ENCODE data around the gene KRTAP12-3.
"Not testable (repeated sequence)": the region's sequence is repeated elsewhere in the genome, so short reads cannot be mapped to it uniquely, and the experiment has no call there.

Gene KRTAP12-3

DNA sequence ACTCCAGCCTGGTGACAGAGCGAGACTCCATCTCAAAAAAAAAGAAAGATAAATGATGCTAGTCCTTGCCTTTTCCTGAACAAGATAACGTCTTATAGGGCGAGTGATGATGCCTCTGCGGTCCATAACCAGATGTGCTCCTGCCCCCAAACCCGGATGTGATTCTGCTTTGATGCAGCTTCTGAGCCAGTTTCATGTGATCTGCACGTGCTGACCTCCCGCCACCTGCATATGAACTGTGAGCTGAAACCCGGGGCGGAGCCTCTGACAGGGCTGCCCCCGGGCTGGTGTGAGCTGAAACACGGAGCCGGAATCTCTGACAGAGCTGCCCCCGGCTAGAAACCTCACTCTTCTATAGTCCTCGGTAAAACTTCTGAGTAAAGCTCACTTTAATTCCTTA lies 4.6 kb upstream of the KRTAP12-3 start:
- no peak for DNase-seq

- no peak for DNase-seq
These were observed 3.8 kb upstream of the KRTAP12-3 start for GRCh38 chr21:44653656-44654575.

DNA sequence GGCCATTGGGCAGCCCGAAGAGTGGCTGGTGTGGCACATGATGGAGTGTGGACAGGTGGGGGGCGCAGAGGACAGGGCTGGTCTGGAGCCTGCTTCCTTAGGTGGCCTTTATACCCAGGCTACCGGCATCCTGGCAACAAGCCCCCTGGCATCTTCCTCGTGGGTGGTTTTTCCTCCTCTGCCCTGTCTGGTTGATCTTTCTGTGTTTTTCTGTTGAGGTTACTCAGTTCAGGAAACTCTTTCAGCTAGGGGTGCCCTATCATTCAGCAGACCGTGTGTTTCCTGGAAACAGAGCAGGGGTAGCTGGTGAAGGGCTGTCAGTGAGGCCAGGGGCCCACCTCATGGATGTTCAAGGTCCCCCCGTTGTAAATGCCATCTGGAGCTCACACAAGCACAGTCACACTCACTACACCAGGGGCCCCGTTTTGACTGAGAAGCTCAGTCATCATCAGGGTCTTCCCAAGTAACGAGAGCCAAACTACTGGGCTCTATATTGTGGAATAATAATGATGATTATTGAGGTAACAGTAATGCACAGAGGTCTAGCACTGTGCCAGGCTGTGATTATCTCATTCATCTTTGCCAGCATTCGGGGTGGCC lies 3.1 kb upstream of the KRTAP12-3 start, which contains the start of gene KRTAP12-4:
KRTAP12-4 (minus strand) TSS at position 84 of the 600 bp plus-strand sequence; CDS start at position 39, 45 bp downstream.
- no peak for DNase-seq

GRCh38 chr21:44656868-44657267 lies 864 bp upstream of the KRTAP12-3 start:
- DNase-seq = no peak

DNA sequence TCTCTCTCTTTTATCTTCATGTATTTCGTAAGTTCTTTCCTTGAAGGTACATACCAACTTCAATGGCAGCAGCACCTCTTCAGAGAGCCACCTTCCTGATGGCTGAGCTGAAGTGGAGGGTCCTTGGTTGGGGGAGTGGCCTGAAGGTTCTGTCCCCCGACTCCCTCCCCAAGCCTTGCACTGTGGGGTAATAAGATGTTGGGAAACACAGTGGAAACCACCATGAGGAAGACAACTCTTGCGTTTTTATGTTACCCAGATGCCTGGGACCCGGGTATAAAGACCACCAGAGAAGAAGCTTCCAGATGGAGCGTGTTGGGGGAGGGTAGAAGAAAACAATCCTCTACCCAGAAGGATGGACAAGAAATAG lies 794 bp downstream of the KRTAP12-3 start:
- DNase-seq = no peak

GRCh38 chr21:44658913-44659595 lies 1.3 kb downstream of the KRTAP12-3 start:
- no peak for DNase-seq

DNA sequence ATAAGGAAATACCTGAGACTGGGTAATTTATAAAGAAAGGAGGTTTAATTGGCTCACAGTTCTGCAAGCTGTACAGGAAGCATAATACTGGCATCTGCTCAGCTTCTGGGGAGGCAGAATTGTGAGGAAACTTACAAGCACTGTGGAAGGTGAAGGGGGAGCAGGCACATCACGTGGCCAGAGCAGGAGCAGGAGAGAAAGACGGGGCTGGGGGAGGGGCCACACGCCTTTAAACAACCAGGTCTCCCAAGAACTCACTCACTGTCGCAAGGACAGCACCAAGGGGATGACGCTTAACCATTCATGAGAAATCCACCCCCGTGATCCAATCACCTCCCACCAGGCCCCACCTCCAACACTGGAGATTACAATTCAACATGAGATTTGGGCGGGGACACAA lies 3.8 kb downstream of the KRTAP12-3 start:
- DNase-seq = not testable (repeated sequence)

DNA sequence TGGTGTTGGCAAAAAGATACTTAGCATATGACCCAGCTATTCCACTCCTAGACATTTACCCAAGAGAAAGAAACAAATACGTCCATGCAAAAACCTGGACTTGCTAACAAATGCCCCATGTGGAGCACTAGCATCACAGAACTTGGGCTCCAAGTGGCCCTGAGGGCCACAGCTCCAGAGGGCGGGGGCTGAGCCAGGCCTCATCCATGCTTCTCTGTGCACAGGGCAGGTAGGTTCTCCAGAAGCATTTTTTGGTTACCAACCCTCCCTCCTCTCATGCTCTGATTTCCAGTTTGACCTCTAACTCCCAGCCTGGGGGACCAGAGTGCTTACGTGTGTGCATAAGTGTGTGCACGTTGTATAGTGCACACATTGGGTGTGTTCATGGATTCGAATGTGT lies 7.0 kb downstream of the KRTAP12-3 start:
- DNase-seq = no peak

DNA sequence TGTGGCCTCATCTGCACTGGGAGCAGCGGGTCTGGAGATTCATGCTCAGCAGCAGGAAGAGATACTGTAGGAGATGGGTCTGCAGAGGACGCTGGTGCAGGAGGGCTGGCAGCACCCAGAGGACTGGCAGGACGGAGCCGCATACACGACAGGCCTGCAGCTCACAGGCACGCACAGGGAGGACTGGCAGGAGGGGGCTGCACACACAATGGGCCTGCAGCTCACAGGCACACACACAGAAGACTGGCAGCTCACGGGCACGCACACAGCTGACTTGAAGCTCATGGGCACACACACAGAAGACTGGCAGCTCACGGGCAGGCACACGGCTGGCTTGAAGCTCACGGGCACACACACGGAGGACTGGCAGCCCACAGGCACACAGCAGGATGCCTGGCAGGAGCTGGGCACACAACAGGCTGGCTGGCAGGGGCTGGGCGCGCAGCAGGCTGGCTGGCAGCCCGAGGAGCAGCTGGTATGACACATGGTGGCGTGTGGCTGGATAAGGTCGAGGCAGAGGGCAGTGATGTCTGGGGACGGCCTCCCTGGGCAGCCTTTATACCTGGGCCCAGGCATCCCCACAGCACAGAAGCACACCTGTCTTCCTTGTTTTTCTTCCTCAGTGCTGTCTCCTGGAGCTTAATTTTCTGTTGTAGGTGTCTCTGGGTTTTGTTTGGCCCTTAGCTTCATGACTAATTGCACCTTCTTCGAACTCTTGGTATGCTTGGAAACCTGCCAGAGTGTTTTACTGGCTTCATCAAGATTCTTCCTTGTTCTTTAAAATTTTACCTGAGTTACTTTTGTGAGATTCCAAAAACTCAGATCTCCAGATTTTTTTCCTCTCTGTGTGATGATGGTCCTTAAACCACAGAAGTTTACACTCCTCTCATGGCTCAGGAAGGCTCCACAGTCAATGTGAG lies 8.9 kb downstream of the KRTAP12-3 start, which contains the start of gene KRTAP12-2:
KRTAP12-2 (minus strand) TSS at position 527 of the 920 bp plus-strand sequence; CDS start at position 486, 41 bp downstream.
- DNase-seq = no peak

GRCh38 chr21:44667612-44668011 lies 9.9 kb downstream of the KRTAP12-3 start:
- DNase-seq = no peak

DNA sequence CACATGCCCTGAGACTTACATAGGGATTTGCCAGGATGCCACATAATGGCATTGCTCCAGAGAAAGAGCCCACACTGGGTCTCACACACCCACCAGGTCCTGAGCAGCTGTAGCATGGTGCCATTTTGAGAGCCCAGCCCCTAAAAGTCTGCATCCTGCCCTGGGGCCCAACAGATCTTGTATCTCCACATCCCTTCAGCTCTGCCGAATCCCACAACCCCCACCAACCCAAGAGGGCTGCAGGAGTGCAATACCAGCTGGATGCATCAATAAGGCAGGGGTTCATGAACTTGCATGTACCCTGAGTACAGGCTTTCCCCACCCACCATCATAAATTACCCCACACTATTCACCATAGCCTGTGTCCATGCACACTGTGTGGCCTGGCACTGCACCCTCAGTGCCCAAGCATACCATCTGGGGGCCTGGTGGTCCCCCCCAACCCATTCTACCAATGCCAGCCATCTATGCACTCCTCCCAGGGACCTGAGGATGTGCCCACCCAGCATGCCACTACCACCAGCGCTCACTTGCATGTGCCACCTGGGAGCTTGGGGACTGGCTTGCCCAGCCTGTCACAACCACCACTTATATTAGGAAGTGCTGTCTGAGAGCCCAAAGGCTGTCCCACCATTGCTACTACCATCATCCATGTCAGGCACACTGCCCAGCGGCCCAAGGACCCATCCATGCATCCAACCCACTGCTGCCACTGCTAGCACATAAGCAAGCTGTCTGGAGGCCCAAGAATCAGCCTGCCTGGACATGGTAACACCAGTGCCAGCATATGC lies 13.1 kb downstream of the KRTAP12-3 start:
- no peak for DNase-seq

GRCh38 chr21:44671911-44672310 lies 14.2 kb downstream of the KRTAP12-3 start:
- DNase-seq = no peak

- DNase-seq = no peak
These were observed 20.1 kb downstream of the KRTAP12-3 start for GRCh38 chr21:44677881-44678280.

- DNase-seq = no peak
These were observed 23.4 kb downstream of the KRTAP12-3 start for GRCh38 chr21:44681152-44681551.

DNA sequence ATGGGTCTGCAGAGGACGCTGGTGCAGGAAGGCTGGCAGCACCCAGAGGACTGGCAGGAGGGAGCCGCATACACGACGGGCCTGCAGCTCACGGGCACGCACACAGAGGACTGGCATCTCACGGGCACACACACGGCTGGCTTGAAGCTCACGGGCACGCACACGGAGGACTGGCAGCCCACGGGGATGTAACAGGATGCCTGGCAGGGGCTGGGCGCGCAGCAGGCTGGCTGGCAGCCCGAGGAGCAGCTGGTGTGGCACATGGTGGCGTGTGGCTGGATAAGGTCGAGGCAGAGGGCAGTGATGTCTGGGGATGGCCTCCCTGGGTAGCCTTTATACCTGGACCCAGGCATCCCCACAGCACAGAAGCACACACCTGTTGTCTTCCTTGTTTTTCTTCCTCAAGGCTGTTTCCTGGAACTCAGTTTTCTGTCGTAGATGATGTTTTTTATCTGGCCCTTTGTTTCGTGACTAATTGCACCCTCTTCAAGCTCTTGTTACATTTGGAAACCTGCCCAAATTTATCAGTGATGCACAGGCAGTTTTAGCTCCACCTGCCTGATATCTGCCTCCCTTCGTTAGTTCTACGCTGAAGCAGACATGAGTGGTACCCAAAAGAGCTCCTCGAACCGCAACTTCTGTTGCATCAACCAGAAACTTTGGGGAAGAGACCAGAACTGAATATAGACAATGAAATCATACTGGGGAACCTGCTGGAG lies 24.3 kb downstream of the KRTAP12-3 start, which contains the start of gene KRTAP12-1:
KRTAP12-1 (minus strand) TSS at position 303 of the 719 bp plus-strand sequence; CDS start at position 263, 40 bp downstream.
- DNase-seq = no peak

GRCh38 chr21:44682580-44683151 lies 24.9 kb downstream of the KRTAP12-3 start:
- DNase-seq = no peak

- DNase-seq = no peak
These were observed 26.3 kb downstream of the KRTAP12-3 start for GRCh38 chr21:44684077-44684476.

DNA sequence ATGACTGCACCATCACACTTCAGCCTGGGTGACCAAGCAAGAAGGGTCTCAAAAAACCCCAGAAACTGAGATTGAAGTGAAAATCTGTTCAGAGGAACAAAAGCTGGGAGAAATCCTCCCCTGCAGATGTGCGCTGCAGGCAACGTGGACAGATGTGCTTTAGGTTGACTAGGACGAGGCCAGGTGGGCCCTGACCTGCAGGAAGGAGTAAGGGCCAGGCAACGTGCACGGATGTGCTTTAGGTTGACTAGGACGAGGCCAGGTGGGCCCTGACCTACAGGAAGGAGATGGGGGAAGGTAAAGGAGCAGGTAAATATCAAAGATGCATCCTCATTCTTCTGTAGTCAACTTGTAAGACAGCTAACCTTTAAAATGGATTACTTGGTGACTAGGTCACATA lies 26.8 kb downstream of the KRTAP12-3 start:
- DNase-seq = no peak

- not testable (repeated sequence) for DNase-seq
These were observed 27.3 kb downstream of the KRTAP12-3 start for GRCh38 chr21:44685050-44685449.
